ENCODE measurements around the gene PHKA2. TPM values are rescaled to one million over a fixed set of nuclear protein-coding genes. Genes with fewer than 3 reads are reported as not detected.

PHKA2 gene
- total and polyA plus RNA-seq, 10 donors, result 13.7 to 46.0 (median 35.7) TPM

- Histone ChIP-seq H3K27ac (no peak overlapping the region), H3K9me3 (no peaks in the 10 kb centered on the region), H3K4me1 (no peaks in the 10 kb centered on the region), H3K4me3 (no peak overlapping the region), H3K27me3 (replicated peaks in 1 of 7) (no peaks in the 10 kb centered on the region), H3K36me3 (no peaks in the 10 kb centered on the region)
- 81 to 94% (median 82%) methylated on average over 7 of the region's 7 CpGs for WGBS, 5 donors
- TF ChIP-seq POLR2A (IDR thresholded peaks at IDR 0.05) (no peak), POLR2AphosphoS5 (IDR thresholded peaks at IDR 0.05) (no peak)
- TF ChIP-seq, protein P1, sequence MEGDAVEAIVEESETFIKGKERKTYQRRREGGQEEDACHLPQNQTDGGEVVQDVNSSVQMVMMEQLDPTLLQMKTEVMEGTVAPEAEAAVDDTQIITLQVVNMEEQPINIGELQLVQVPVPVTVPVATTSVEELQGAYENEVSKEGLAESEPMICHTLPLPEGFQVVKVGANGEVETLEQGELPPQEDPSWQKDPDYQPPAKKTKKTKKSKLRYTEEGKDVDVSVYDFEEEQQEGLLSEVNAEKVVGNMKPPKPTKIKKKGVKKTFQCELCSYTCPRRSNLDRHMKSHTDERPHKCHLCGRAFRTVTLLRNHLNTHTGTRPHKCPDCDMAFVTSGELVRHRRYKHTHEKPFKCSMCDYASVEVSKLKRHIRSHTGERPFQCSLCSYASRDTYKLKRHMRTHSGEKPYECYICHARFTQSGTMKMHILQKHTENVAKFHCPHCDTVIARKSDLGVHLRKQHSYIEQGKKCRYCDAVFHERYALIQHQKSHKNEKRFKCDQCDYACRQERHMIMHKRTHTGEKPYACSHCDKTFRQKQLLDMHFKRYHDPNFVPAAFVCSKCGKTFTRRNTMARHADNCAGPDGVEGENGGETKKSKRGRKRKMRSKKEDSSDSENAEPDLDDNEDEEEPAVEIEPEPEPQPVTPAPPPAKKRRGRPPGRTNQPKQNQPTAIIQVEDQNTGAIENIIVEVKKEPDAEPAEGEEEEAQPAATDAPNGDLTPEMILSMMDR (IDR thresholded peaks at IDR 0.05 in 8 of 11, conservative IDR thresholded peaks at IDR 0.05 in 3 of 11), result no peak
- intact Hi-C loops (cut with DNase I; ENCODE audit: low total_unique reads), result no loop called here
- DNase-seq, result no peak
These were observed 23.1 kb upstream of the PHKA2 start for GRCh38 chrX:19007011-19007410.

DNA sequence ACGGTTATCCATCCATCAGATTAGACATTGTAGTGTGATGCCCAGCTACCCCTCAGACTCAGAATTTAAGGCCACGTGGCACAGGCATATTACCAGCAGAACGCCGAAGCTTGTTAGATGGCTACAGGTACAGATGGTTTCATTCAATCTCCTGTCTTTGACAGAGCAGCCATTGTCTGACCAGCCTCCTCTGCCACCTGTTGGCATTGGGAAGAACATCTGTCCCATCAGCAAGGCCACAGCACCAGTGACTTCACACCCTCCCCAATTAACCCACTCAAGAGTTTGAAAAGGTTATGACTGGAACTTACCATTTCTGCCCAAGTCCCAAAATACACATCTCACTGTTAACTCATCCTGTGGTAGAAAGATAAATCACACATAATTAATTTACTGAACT lies 22.0 kb upstream of the PHKA2 start:
- DNase-seq, result no peak
- Histone ChIP-seq H3K27ac (no peak overlapping the region), H3K9me3 (no peaks in the 10 kb centered on the region), H3K36me3 (no peaks in the 10 kb centered on the region), H3K4me3 (no peak overlapping the region), H3K4me1 (no peaks in the 10 kb centered on the region), H3K27me3 (replicated peaks in 1 of 7) (no peaks in the 10 kb centered on the region)
- intact Hi-C loops (cut with DNase I; ENCODE audit: low total_unique reads), result no loop called here
- WGBS, 5 donors, result 71 to 95% (median 86%) methylated on average over 4 of the region's 4 CpGs
- TF ChIP-seq, protein P1 (IDR thresholded peaks at IDR 0.05 in 8 of 11, conservative IDR thresholded peaks at IDR 0.05 in 3 of 11), result no peak
- no peak for TF ChIP-seq POLR2A (IDR thresholded peaks at IDR 0.05)
- TF ChIP-seq POLR2AphosphoS5 (IDR thresholded peaks at IDR 0.05), result no peak

GRCh38 chrX:19003756-19004155 lies 19.8 kb upstream of the PHKA2 start:
- Histone ChIP-seq H3K9me3 (no peaks in the 10 kb centered on the region), H3K27ac (no peak overlapping the region), H3K27me3 (replicated peaks in 1 of 7) (no peaks in the 10 kb centered on the region), H3K4me1 (no peaks in the 10 kb centered on the region), H3K4me3 (no peak overlapping the region), H3K36me3 (no peaks in the 10 kb centered on the region)
- TF ChIP-seq POLR2A (IDR thresholded peaks at IDR 0.05), result no peak
- TF ChIP-seq, protein P1 (IDR thresholded peaks at IDR 0.05 in 8 of 11, conservative IDR thresholded peaks at IDR 0.05 in 3 of 11), result no peak
- TF ChIP-seq POLR2AphosphoS5 (IDR thresholded peaks at IDR 0.05), result no peak
- WGBS, 5 donors, result 88 to 98% (median 93%) methylated on average over 5 of the region's 5 CpGs
- no peak for DNase-seq
- intact Hi-C loops (cut with DNase I; ENCODE audit: low total_unique reads), result no loop called here

GRCh38 chrX:18998653-18999052 lies 14.7 kb upstream of the PHKA2 start:
- H3K4me1 ChIP-seq, result no peaks in the 10 kb centered on the region
- no peaks in the 10 kb centered on the region for H3K9me3 ChIP-seq
- no peaks in the 10 kb centered on the region for H3K27me3 ChIP-seq (replicated peaks in 1 of 7)
- DNase-seq, result no peak
- TF ChIP-seq, protein P1 (IDR thresholded peaks at IDR 0.05 in 8 of 11, conservative IDR thresholded peaks at IDR 0.05 in 3 of 11), result no peak
- no peak for TF ChIP-seq POLR2AphosphoS5 (IDR thresholded peaks at IDR 0.05)
- no peak for TF ChIP-seq POLR2A (IDR thresholded peaks at IDR 0.05)
- intact Hi-C loops (cut with DNase I; ENCODE audit: low total_unique reads), result no loop called here
- no peak overlapping the region for H3K27ac ChIP-seq
- H3K4me3 ChIP-seq, result no peak overlapping the region
- no peaks in the 10 kb centered on the region for H3K36me3 ChIP-seq
- 62 to 89% (median 72%) methylated on average over 1 of the region's 1 CpG for WGBS, 5 donors
